Measurements from ENCODE around the gene REX1BD. TPM values are rescaled to one million over a fixed set of nuclear protein-coding genes. Genes with fewer than 3 reads are reported as not detected.

The REX1BD gene
- polyA plus RNA-seq, 3 donors = 19.9 to 47.1 (median 43.4) TPM

DNA sequence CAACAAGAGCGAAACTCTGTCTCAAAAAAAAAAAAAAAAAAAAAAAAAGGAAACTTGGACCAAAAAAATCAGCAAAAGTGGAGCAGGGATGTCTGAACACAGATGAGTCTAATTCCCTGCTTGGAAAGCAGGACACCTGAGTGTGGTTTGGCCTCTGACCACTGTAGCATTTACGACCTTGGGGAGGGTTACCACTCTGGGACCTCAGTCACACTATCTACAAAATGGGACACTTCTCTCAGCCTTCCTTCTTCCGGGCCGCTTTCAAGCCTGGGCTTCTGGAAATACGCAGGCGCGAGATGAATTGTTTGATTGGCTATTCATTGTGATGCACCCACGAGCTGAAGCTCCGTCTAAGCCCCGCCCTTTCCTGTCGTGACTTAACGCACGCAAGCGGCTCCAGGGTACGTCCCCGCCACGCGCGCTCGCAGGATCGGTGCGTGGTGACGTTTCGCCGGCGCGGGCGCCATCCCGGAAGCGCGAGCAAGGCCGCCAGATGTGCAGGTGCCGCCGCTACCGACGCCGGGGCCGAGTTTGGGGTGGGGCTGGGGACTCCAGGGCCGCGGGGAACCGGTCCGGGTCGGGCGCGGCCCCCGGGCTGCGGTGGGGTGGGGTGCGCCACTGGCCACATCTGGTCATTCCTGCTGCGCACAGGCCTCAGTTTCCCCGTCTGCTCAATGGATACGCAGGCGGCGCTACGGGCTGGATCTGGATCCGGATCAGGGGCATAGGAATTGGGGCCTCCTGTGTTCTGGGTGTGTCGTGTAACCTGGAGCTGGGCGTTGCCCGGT lies 31.0 kb upstream of the REX1BD start, which contains the start of gene KXD1:
KXD1 (plus strand) TSS at position 460 of the 791 bp plus-strand sequence. CDS start 4,187 bp downstream, outside the sequence.
- peak; percentile 89 to 97 (median 93) for DNase-seq (ENCODE audit: extremely low read depth in 1 of 11, low read depth in 9 of 11, low spot score in 4 of 11)

DNA sequence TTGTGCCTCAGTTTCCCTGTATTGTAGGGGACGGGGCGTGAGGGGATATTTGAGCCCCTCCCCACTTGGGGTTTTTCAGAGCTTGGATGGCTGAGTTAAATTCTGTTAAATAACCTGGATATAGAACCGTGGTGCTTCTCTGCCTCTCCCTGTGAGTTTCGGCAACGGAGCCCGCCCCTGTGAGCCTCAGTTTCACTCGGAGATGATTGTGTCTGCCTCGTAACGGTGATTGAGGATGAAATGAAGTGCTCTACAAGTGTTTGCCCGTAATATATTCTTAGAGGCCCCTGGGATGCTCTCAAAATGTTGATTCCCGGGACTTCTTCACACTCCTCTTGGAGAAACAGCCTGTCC lies 30.4 kb upstream of the REX1BD start:
- peak in 1 of 11 donors; percentile 3 for DNase-seq (ENCODE audit: extremely low read depth in 1 of 11, low read depth in 9 of 11, low spot score in 4 of 11)

DNA sequence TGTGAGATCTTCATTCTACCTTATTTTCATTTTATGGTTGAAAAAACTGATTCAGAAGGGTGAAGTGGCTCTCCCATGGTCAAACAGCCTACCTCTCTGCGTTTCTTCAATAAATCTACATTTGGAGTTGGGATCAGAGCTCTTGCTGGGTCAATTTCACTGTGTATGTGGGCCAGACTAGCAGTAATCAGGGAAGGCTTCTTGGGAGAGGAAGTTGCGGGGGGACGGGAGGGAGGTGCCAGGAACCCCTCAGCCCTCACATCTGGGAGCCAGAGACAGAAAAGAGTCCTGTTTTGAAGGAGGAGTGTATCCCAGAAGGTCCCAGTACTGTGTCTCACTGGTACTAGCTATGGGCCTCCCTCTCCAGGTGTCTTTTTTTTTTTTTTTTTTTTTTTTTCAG lies 30.0 kb upstream of the REX1BD start:
- DNase-seq (ENCODE audit: extremely low read depth in 1 of 11, low read depth in 9 of 11, low spot score in 4 of 11) = no peak

DNA sequence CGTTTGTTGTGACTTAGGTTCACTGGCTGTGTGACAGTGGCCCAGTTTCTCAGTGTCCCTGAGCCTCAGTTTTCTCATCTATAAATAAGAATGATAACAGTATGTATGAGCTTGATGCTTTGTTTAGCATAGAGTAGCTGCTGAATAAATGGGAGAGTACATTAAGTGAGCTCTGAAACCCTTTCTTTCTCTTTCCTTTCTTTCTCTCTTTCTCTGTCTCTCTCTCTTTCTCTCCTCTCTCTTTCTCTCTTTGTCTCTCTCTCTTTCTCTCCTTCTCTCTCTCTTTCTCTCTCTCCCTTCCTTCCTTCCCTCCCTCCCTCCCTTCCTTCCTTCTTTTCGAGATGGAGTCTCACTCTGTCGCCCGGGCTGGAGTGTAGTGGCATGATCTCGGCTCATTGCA lies 28.9 kb upstream of the REX1BD start:
- no peak for DNase-seq (ENCODE audit: extremely low read depth in 1 of 11, low read depth in 9 of 11, low spot score in 4 of 11)

DNA sequence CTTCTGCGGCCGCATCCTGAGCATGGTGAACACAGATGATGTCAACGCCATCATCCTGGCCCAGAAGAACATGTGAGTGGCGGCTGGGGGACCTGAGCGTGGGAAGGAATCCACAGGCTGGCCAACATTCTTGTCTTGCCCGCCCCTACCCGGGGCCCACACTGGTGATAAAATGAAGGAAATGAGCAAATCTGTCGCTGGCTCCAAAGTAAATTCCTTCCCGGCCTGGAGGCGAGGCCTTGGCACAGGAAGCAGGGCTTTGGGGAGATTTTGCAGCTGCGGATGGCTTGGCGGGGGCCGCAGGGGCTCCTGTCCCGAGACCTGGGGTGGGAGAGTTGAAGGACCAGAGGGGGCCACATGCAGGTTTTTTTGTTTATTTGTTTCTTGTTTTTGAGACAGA lies 26.5 kb upstream of the REX1BD start:
- no peak for DNase-seq (ENCODE audit: extremely low read depth in 1 of 11, low read depth in 9 of 11, low spot score in 4 of 11)

DNA sequence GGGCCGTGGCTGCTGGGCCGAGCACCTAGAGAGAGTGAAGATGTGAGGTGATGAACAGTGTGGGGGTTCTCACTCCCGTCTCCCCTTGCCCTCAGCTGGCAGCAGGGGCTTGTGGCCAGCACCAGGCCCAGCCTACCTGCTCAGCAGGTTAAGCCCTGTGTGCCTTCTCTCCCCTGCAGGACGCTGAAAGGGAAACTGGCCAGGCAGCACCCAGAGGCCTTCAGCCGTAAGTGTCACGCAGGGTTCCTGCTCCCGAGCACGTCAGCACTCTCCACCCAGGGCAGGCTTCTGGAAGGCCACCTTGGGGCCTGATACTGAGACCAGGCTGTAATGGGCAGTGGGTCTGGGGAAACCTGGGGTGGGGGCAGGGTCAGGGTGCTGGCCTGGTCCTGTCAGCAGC lies 21.6 kb upstream of the REX1BD start:
- DNase-seq (ENCODE audit: extremely low read depth in 1 of 11, low read depth in 9 of 11, low spot score in 4 of 11) = no peak

DNA sequence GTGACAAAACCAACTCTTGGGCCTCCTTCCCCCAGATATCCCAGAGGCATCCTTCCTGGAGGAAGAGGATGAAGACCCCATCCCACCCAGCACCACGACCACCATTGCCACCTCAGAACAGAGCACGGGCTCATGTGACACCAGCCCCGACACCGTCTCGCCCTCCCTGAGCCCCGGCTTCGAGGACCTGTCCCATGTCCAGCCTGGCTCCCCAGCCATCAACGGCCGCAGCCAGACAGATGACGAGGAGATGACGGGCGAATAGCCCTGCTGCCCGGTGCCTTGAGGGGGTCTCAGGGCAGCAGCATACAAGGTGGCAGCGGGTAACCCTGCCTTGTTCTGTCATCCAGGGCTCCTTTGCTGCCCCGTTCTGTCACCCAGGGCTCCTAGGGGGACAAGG lies 20.2 kb upstream of the REX1BD start:
- DNase-seq (ENCODE audit: extremely low read depth in 1 of 11, low read depth in 9 of 11, low spot score in 4 of 11) = no peak

DNA sequence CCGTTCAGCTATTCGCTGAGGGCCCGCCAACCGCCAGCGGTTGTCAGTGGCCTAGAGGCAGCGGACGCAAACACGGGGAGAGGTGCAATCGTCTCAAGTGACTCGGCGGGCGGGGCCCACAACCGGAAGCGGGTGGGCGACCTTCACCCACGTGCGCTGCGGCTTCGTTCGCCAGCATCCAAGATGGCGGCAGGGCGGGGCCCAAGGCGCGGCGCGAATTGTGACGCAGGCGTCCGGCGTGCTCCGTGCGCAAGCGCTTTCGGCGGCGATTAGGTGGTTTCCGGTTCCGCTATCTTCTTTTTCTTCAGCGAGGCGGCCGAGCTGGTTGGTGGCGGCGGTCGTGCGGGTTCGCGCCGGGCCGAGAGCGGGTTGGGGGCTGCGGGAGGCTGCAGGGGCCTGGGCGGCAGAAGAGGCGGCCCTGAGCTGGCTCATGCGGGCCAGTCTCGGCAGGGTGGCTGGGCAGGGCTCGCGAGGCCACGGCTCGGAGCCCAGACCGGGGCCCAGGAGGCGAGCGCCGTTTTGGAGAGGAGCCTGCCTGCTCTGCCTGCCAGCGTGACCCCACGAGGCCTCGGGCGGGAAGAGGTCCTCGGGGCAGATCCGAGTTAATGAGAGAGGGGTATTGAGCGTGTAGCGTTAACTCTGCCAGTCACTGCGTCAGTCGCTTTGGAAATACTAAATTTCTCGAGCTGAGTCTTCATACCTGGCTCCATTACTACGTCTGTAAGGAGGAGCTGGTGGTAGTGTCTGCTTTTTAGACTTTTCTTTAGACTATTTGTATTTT lies 16.8 kb upstream of the REX1BD start, which contains the start of gene UBA52:
UBA52 (plus strand) TSS at position 294 of the 781 bp plus-strand sequence. CDS start 1,444 bp downstream, outside the sequence.
- DNase-seq (ENCODE audit: extremely low read depth in 1 of 11, low read depth in 9 of 11, low spot score in 4 of 11) = peak; percentile 90 to 97 (median 96)

DNA sequence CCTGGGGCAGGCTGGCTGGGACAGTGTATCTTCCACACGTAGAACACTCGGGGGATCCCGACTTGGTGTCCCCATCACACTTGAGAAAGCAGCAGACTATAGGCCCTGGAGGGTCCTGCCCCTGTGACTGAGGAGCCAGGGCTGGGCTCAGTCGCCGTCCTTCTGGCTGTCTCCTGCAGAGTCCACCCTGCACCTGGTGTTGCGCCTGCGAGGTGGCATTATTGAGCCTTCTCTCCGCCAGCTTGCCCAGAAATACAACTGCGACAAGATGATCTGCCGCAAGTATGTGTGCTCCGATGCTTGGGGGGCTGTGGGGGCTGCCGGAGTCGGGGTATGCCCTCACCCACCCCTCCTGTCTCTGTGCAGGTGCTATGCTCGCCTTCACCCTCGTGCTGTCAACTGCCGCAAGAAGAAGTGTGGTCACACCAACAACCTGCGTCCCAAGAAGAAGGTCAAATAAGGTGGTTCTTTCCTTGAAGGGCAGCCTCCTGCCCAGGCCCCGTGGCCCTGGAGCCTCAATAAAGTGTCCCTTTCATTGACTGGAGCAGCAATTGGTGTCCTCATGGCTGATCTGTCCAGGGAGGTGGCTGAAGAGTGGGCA lies 13.8 kb upstream of the REX1BD start:
- no peak for DNase-seq (ENCODE audit: extremely low read depth in 1 of 11, low read depth in 9 of 11, low spot score in 4 of 11)

DNA sequence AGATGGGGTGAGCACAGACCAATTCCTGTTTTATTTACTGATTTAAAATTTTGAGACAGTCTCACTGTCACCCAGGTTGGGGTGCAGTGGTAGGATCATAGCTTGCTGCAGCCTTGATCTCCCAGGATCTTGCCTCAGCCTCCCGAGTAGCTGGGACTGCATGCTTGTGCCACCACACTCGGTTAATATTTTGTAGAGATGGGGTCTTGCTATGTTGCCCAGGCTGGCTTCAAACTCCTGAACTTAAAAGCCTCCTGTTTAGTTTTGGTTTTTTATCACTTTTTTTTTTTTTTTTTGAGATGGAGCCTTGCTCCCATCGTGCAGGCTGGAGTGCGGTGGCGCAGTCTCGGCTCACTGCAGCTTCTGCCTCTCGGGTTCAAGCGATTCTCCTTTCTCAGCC lies 12.2 kb upstream of the REX1BD start:
- no peak for DNase-seq (ENCODE audit: extremely low read depth in 1 of 11, low read depth in 9 of 11, low spot score in 4 of 11)

DNA sequence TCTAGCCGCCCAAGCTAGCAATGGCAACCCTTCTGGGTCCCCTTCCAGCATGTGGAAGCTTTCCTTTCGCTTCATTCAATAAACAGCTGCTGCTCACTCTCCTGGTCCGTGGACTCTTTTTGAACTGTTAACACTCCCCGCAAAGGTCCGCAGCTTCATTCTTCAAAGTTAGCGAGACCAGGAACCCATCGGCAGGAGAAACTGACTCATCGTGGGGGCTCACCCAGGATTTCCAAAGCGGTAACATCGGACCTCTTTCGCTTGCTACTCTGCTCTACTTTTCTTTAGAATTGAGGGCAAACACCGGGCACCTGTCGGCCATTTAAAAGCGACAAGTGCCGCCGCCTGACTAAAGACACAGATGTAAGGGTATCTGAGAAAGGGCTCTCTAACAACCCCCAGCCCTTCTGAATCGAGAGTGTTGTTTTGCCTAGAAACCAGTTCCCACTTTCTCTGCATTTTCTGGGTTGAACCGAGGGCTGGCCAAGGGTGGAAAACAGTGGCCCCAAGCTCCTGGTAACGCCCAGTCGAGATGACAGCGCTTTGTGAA lies 11.2 kb upstream of the REX1BD start:
- DNase-seq (ENCODE audit: extremely low read depth in 1 of 11, low read depth in 9 of 11, low spot score in 4 of 11) = no peak

DNA sequence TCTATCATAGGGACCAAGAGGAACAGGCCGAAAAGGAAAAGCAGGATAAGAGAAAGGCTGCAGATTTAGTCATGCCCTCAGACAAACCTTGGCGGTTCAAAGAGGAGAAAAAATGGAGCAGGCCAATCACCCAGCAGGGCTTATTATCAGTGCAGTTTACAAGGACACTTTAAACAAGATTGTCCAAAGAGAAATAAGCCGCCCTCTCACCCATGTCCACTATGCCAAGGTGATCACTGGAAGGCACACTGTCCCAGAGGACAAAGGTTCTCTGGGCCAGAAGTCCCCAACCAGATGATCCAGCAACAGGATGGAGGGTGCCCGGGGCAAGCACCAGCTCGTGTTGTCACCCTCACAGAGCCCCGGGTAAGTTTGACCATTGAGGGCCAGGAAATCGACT lies 8.3 kb upstream of the REX1BD start:
- no peak for DNase-seq (ENCODE audit: extremely low read depth in 1 of 11, low read depth in 9 of 11, low spot score in 4 of 11)

DNA sequence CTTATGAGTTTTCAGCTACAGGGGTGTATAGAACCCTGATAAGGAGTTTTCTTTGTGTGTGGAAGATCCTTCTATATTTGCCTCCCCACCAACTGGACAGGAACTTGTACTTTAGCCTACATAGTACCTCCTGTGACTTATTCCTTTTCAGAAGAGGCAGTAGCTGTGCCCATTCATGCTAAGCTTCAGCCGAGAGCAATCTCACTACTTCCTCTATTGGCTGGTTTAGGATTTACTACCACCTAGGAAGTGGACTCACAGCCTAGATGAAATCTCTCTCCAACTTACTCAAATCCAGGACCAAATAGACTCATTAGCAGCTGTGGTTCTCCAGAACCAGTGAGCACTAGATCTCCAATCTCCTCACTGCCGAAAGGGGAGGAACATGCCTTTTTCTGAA lies 2.3 kb upstream of the REX1BD start:
- no peak for DNase-seq (ENCODE audit: extremely low read depth in 1 of 11, low read depth in 9 of 11, low spot score in 4 of 11)

DNA sequence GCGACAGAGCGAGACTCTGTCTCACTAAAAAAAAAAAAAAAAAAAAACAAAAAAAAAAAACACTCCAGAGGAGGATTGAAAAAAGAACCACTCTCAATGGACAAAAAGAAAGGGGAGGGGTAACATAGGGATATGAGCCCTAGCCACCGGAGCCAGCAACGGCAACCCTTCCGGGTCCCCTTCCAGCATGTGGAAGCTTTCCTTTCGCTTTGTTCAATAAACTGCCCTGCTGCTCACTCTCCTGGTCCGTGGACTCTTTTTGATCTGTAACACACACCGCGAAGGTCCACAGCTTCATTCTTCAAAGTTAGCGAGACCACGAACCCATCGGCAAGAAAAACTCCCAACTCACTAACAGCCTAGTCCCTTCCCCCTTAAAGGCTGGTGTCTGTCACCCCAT lies 1.0 kb upstream of the REX1BD start:
- no peak for DNase-seq (ENCODE audit: extremely low read depth in 1 of 11, low read depth in 9 of 11, low spot score in 4 of 11)

DNA sequence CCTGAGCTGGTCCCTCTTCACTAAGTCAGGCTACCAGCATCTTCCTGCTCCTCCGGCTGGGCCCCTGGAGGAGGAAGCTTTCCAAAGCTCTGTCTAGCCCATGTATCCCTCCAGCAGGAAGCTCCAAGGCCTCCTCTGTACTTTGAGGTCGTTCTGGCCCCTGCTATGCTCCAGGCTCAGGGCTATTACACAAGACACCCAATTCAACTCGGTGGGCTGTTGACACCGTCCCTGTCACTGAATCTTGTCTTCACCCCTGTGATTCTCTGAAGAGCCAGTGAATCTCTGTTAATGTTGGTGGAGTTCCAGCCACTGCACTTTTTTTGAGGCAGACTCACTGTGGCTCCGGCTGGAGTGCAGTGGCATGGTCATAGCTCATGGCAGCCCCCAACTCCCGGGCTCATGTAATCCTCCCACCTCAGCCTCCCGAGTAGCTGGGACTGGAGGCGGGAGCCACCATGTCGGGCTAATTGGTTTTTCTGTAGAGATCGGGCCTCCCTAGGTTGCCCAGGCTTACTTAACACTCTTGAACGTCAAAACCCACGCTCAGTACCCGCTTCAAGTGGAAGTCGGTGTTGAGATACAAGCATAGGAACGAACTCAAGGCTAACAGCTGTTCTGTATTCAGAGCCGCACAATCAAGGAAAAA lies 512 bp upstream of the REX1BD start:
- DNase-seq (ENCODE audit: extremely low read depth in 1 of 11, low read depth in 9 of 11, low spot score in 4 of 11) = no peak

DNA sequence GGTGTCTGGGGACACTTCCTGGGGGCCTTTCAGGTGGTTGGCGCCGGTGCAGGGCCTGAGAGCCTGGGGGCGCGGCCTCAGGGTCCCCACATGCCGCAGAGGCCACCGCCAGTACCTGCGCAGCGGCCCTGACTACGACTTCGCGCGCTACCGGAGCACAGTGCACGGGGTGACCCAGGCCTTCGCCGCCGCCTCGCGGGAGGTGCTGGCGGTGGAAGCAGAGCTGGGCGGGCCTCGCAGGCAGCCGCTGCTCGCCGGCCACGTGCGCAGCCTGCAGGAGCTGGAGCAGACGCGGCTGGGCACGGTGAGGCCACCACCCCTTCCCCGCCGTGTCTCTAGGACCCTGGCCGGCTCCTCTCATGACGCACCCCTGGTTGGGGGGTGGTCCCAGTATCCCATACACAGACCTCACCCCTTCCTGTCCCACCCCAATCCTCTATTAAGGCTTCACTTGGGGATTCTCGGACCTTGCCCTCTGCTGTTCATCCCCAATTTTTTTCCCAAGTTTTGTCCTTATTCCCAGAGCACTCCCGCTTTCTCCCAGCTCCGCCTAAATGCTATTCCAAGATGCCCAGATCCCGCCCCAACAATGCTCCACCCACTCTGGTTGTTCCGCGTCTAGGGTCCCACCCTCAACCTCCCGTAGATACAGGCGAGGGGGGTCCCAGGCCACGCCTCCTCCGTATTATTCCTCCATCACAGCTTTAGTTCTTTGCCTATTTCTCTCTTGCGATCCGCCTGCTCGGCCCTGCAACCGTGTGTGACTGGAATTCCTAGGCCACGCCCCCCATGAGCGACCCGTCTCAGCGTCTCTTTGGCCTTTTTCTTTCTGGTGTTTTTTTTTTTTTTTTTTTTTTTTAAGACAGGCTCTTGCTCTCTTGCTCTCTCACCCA lies 1.0 kb downstream of the REX1BD start:
- peak in 1 of 11 donors; percentile 73 for DNase-seq (ENCODE audit: extremely low read depth in 1 of 11, low read depth in 9 of 11, low spot score in 4 of 11)

DNA sequence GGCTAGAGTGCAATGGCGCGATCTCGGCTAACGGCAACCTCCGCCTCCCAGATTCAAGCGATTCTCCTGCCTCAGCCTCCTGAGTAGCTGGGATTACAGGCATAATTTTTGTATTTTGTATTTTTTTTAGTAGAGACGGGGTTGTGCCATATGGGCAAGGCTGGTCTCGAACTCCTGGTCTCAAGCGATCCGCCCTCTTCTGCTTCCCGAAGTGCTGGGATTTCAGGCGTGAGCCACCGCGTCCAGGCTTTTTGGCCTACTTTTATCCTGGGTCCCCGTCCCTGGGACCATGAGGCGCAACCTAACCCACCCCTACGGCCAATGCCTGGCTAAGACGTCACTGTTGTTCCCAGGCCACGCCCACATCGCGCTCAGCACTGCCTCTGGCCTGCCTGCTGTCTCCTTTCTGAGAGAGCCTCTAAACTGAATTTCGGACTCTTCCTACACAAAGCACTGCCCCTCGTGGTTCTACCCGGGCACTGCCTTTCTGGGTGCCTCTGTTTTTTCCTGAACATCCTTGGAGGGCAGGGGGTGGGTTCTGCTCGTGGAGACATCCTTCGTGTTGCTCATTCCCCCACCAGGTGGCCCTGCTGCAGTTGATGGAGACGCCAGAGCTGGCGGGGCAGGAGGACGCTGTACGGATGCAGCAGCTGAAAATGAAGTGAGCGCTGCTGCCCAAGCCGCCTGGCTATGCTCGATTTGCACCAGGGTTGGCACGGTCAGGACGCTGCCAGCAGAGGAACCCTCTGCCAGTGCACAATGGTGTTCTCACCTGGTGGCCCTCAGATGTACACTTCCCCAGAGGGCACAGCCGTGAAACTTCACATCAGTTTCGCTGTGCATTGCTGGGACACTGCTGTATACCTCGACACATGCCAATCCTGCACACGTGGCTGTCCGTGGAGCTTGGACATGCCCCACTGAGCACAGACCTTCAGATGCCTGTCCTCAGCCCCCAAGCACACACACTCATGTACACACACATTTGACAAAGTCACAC lies 2.0 kb downstream of the REX1BD start:
- peak in 7 of 11 donors; percentile 76 to 87 (median 80) for DNase-seq (ENCODE audit: extremely low read depth in 1 of 11, low read depth in 9 of 11, low spot score in 4 of 11)
